HG02884 (cell line): Measurements from ENCODE around the gene SPTLC1.

Experiments used
- ATAC-seq: cut with Tn5 transposase; IDR thresholded peaks from one replicate; pipeline ENCODE4 v1.9.1; 2021; ENCODE audit warnings: mild to moderate bottlenecking, moderate library complexity; ENCODE audit not compliant: unreplicated experiment

SPTLC1 gene

GRCh38 chr9:91991721-91992341 lies 123.4 kb downstream of the SPTLC1 start:
- no peak for ATAC-seq

- no peak for ATAC-seq
These were observed 129.0 kb downstream of the SPTLC1 start for GRCh38 chr9:91986248-91986647.

- no peak for ATAC-seq
These were observed 129.5 kb downstream of the SPTLC1 start for GRCh38 chr9:91985692-91986091.
